Measurements from ENCODE around the gene MEIS2.

GRCh38 chr15:36866896-36867295 lies 233.5 kb downstream of the MEIS2 start:
- TF ChIP-seq HNRNPL (IDR thresholded peaks at IDR 0.05; ENCODE audit: low read depth, low read length) (no peak), EP300 (IDR thresholded peaks at IDR 0.05; ENCODE audit: low read depth in 2 of 2, low read length in 2 of 2) (no peak), EP300 (CRISPR knock-in tag; IDR thresholded peaks at IDR 0.05; ENCODE audit: borderline replicate concordance) (no peak), SMC3 (IDR thresholded peaks at IDR 0.05; ENCODE audit: low read length) (no peak), JUNB (CRISPR knock-in tag; IDR thresholded peaks at IDR 0.05; ENCODE audit: borderline replicate concordance) (no peak)

Data from HepG2 (cell line).